ENCODE results near the gene SCNN1A. TPM values are rescaled to one million over a fixed set of nuclear protein-coding genes. Genes with fewer than 3 reads are reported as not detected.
"Not testable (repeated sequence)": the region's sequence is repeated elsewhere in the genome, so short reads cannot be mapped to it uniquely, and the experiment has no call there.

The SCNN1A gene
- total RNA-seq, 1 experiment from 2014 or later = 2.9 TPM

GRCh38 chr12:6340032-6340638, 35.2 kb downstream of the SCNN1A start:
- 0 out of 2 replicates have a peak, but pooled peaks cover 9% of the 10 kb centered on the region for H4K20me1 ChIP-seq (ENCODE audit: low read length)
- intact Hi-C loops (cut with micrococcal nuclease) = loop anchor here (2.0 kb wide), 1 partner anchor 45 kb away; the partner anchor contains the start of gene LTBR
- peak overlapping the region; percentile 85 for H3K4me2 ChIP-seq (ENCODE audit: low read length)
- peak overlapping the region; percentile 83 for H3K27ac ChIP-seq (ENCODE audit: low read length)
- ChIA-PET CTCF (interaction anchor here (1.5 kb wide), 1 partner anchor 23 kb away, joined by 3 read pairs; no protein-coding TSS in a partner anchor), POLR2A (ENCODE audit: unreplicated experiment) (interaction anchor here (0.6 kb wide), 1 partner anchor 32 kb away, joined by 3 read pairs; no protein-coding TSS in a partner anchor)
- H2AFZ ChIP-seq (ENCODE audit: low read length) = no peak overlapping the region
- H3F3A ChIP-seq (ENCODE audit: low read length, unreplicated experiment) = no peaks in the 10 kb centered on the region
- no peak for TF ChIP-seq EZH2 (IDR thresholded peaks at IDR 0.05; ENCODE audit: low read length, unreplicated experiment)
- no peak for TF ChIP-seq EZH2phosphoT487 (IDR thresholded peaks at IDR 0.05; ENCODE audit: borderline replicate concordance, low read length)
- no peak for TF ChIP-seq CTCF (conservative IDR thresholded peaks at IDR 0.05; ENCODE audit: low read depth, low read length)
- ATAC-seq (no peak), DNase-seq (no peak)
- H3K79me2 ChIP-seq (ENCODE audit: low read length) = peaks cover 68% of the 10 kb centered on the region
- peak overlapping the region; percentile 92 for H3K9ac ChIP-seq (ENCODE audit: low read length)
- H3K36me3 ChIP-seq (ENCODE audit: low read depth, low read length) = no peaks in the 10 kb centered on the region
- H3K27me3 ChIP-seq (ENCODE audit: low read length) = no peaks in the 10 kb centered on the region
- H3K4me3 ChIP-seq (ENCODE audit: low read length) = peak overlapping the region; percentile 90
- no peaks in the 10 kb centered on the region for H3K9me2 ChIP-seq (replicated peaks; ENCODE audit: low read length)
- BruUV-seq (replicated peaks) = no TSS peak
- peaks cover 60% of the 10 kb centered on the region for H3K4me1 ChIP-seq (ENCODE audit: insufficient read depth, low read length)
- H3K9me3 ChIP-seq (ENCODE audit: low read length) = no peaks in the 10 kb centered on the region

- BruUV-seq (replicated peaks) = no TSS peak
- TF ChIP-seq EZH2phosphoT487 (IDR thresholded peaks at IDR 0.05; ENCODE audit: borderline replicate concordance, low read length) = no peak
- no peak for TF ChIP-seq CTCF (conservative IDR thresholded peaks at IDR 0.05; ENCODE audit: low read depth, low read length)
- no peak for TF ChIP-seq EZH2 (IDR thresholded peaks at IDR 0.05; ENCODE audit: low read length, unreplicated experiment)
- Histone ChIP-seq H3K9ac (ENCODE audit: low read length) (peak overlapping the region; percentile 92), H3K27ac (ENCODE audit: low read length) (peak overlapping the region; percentile 83; the same call in 1 of the 2 replicates), H3K79me2 (ENCODE audit: low read length) (peaks cover 80% of the 10 kb centered on the region), H3K4me1 (ENCODE audit: insufficient read depth, low read length) (peaks cover 66% of the 10 kb centered on the region), H2AFZ (ENCODE audit: low read length) (no peak overlapping the region), H4K20me1 (ENCODE audit: low read length) (0 out of 2 replicates have a peak, but pooled peaks cover 9% of the 10 kb centered on the region), H3K4me3 (ENCODE audit: low read length) (peak overlapping the region; percentile 90), H3F3A (ENCODE audit: low read length, unreplicated experiment) (no peaks in the 10 kb centered on the region), H3K36me3 (ENCODE audit: low read depth, low read length) (peaks cover 9% of the 10 kb centered on the region; the same call in 1 of the 2 replicates), H3K9me2 (replicated peaks; ENCODE audit: low read length) (no peaks in the 10 kb centered on the region), H3K4me2 (ENCODE audit: low read length) (peak overlapping the region; percentile 85), H3K9me3 (ENCODE audit: low read length) (no peaks in the 10 kb centered on the region), H3K27me3 (ENCODE audit: low read length) (no peaks in the 10 kb centered on the region)
- DNase-seq (no peak), ATAC-seq (no peak)
- intact Hi-C loops (cut with micrococcal nuclease) = loop anchor here (5.0 kb wide), 1 partner anchor 42 kb away; no protein-coding TSS in a partner anchor
- ChIA-PET CTCF (interaction anchor here (0.5 to 1.5 kb wide), 4 partner anchors 24 to 75 kb away, joined by 3 to 7 read pairs (median 4); no protein-coding TSS in a partner anchor), POLR2A (ENCODE audit: unreplicated experiment) (interaction anchor here (0.6 to 1.1 kb wide), 2 partner anchors 45 to 210 kb away, joined by 3 to 6 read pairs; partner anchors contain the start of gene LTBR)
Measured at GRCh38 chr12:6338955-6339354, 36.4 kb downstream of the SCNN1A start.

GRCh38 chr12:6338536-6338935, 36.8 kb downstream of the SCNN1A start:
- H3K9ac ChIP-seq (ENCODE audit: low read length); H2AFZ ChIP-seq (ENCODE audit: low read length); H3K9me2 ChIP-seq (replicated peaks; ENCODE audit: low read length); H3K9me3 ChIP-seq (ENCODE audit: low read length); H3K27ac ChIP-seq (ENCODE audit: low read length); ATAC-seq; H3F3A ChIP-seq (ENCODE audit: low read length, unreplicated experiment); H4K20me1 ChIP-seq (ENCODE audit: low read length); H3K27me3 ChIP-seq (ENCODE audit: low read length); BruUV-seq (replicated peaks); DNase-seq: not testable (repeated sequence)
- intact Hi-C loops (cut with micrococcal nuclease) = loop anchor here (5.0 kb wide), 1 partner anchor 41 kb away; no protein-coding TSS in a partner anchor
- ChIA-PET POLR2A (ENCODE audit: unreplicated experiment) (interaction anchor here (0.6 to 1.1 kb wide), 2 partner anchors 45 to 211 kb away, joined by 3 to 6 read pairs; partner anchors contain the start of gene LTBR), CTCF (interaction anchor here (0.6 to 1.5 kb wide), 2 partner anchors 24 to 39 kb away, joined by 3 to 4 read pairs; no protein-coding TSS in a partner anchor)
- peak overlapping the region; percentile 85 for H3K4me2 ChIP-seq (ENCODE audit: low read length)
- peaks cover 84% of the 10 kb centered on the region for H3K79me2 ChIP-seq (ENCODE audit: low read length)
- H3K36me3 ChIP-seq (ENCODE audit: low read depth, low read length) = peaks cover 13% of the 10 kb centered on the region; the same call in 1 of the 2 replicates
- H3K4me3 ChIP-seq (ENCODE audit: low read length) = peak overlapping the region; percentile 90; the same call in 1 of the 2 replicates
- peaks cover 68% of the 10 kb centered on the region for H3K4me1 ChIP-seq (ENCODE audit: insufficient read depth, low read length)

Measured in PC-3 (cell line).